ENCODE results near the gene DNAH17.

DNA sequence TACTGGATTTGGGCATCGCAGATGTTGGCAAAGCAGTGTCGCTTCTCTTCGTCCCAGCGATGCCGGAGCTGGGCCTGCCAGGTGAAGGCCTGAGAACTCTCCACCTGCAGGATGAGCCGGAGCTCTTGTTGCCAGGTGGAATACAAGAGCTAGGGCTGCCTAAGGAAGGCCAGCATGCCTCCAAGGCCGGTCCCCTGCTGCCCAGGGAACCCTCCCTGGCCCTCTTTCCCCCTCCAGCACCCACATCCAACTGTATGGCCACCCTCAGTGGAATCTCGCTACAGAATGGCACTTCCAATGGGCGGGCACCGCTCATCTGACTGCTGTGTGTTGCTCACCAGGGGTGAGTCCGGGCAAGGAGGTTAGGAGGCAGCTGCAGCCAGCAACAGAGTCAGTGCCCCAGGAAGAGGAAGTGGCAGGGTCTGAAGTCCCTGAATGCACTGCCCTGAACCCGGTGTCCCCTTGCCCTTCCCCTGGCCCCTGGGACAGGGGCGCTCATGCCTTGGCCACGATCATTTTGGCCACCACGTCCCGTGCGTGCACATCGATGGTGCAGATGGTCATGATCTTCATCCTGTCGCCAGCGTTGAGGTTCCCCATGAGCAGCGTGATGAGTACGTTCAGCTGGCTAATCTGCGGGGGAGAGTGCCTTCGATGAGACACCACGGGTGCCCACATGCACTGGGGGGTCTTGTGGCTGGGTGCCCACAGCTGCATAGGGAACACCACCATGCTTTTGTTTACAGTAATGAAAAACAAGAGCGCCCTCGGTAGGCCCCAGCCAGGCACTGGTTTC lies 75.8 kb downstream of the DNAH17 start:
- no peak for TF ChIP-seq POLR2A (IDR thresholded peaks at IDR 0.05)
- TF ChIP-seq, protein P1, sequence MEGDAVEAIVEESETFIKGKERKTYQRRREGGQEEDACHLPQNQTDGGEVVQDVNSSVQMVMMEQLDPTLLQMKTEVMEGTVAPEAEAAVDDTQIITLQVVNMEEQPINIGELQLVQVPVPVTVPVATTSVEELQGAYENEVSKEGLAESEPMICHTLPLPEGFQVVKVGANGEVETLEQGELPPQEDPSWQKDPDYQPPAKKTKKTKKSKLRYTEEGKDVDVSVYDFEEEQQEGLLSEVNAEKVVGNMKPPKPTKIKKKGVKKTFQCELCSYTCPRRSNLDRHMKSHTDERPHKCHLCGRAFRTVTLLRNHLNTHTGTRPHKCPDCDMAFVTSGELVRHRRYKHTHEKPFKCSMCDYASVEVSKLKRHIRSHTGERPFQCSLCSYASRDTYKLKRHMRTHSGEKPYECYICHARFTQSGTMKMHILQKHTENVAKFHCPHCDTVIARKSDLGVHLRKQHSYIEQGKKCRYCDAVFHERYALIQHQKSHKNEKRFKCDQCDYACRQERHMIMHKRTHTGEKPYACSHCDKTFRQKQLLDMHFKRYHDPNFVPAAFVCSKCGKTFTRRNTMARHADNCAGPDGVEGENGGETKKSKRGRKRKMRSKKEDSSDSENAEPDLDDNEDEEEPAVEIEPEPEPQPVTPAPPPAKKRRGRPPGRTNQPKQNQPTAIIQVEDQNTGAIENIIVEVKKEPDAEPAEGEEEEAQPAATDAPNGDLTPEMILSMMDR (IDR thresholded peaks at IDR 0.05): no peak

Measured in lower leg skin (tissue), 3 donors.